Osteocyte (in vitro differentiated cells): ENCODE data around the gene FADS1. TPM values are rescaled to one million over a fixed set of nuclear protein-coding genes. Genes with fewer than 3 reads are reported as not detected.

Source experiments
- DNase-seq: peaks from one replicate; pipeline ENCODE4 v3.0.0; 2021; ENCODE audit warnings: mixed read lengths; ENCODE audit not compliant: unreplicated experiment; ENCODE audit errors: extremely low spot score
- H3K27ac Mint-ChIP-seq: one replicate; pipeline ENCODE4 v1.8.0; 2021; ENCODE audit warnings: mild to moderate bottlenecking, mixed read lengths; ENCODE audit not compliant: unreplicated experiment
- H3K27me3 Mint-ChIP-seq: one replicate; pipeline ENCODE4 v1.8.0; 2021; ENCODE audit warnings: mixed read lengths; ENCODE audit not compliant: unreplicated experiment
- H3K36me3 Mint-ChIP-seq: one replicate; pipeline ENCODE4 v1.8.0; 2021; ENCODE audit warnings: mixed read lengths; ENCODE audit not compliant: unreplicated experiment
- H3K4me1 Mint-ChIP-seq: one replicate; pipeline ENCODE4 v1.8.0; 2021; ENCODE audit warnings: mixed read lengths; ENCODE audit not compliant: unreplicated experiment
- H3K4me3 Mint-ChIP-seq: one replicate; pipeline ENCODE4 v1.8.0; 2021; ENCODE audit warnings: mild to moderate bottlenecking, moderate library complexity, mixed read lengths; ENCODE audit not compliant: unreplicated experiment
- H3K9me3 Mint-ChIP-seq: one replicate; pipeline ENCODE4 v1.8.0; 2021; ENCODE audit warnings: mixed read lengths; ENCODE audit not compliant: unreplicated experiment
- CTCF ChIP-seq: fragments of 200-600 bp; sonication (generic); IDR thresholded peaks from 2 replicates; pipeline ENCODE4 v1.5.0; 2021; ENCODE audit warnings: antibody characterized with exemption, mild to moderate bottlenecking, moderate library complexity
- total RNA-seq: library from RNA; stranded (reverse); gene quantifications from 2 replicates; pipeline ENCODE4 v1.2.1, GENCODE V29; 2021

Gene FADS1
- total RNA-seq, 1 donor from 2014 or later = 76.0 TPM

- Mint-ChIP-seq H3K9me3 (no peaks in the 10 kb centered on the region), H3K27me3 (no peaks in the 10 kb centered on the region), H3K27ac (peak overlapping the region; percentile 84), H3K4me1 (peaks cover 37% of the 10 kb centered on the region), H3K36me3 (peaks cover 1% of the 10 kb centered on the region), H3K4me3 (peak overlapping the region; percentile 91)
- no peak for DNase-seq
- no peak for TF ChIP-seq CTCF
Observed at GRCh38 chr11:61826930-61827570, 10.2 kb upstream of the FADS1 start.

GRCh38 chr11:61820174-61820573 is 3.4 kb upstream of the FADS1 start:
- Mint-ChIP-seq H3K27ac (no peak overlapping the region), H3K27me3 (no peaks in the 10 kb centered on the region), H3K4me3 (no peak overlapping the region), H3K4me1 (peaks cover 9% of the 10 kb centered on the region), H3K36me3 (no peaks in the 10 kb centered on the region), H3K9me3 (no peaks in the 10 kb centered on the region)
- no peak for DNase-seq
- TF ChIP-seq CTCF = no peak

- H3K4me1 Mint-ChIP-seq = peaks cover 21% of the 10 kb centered on the region
- H3K36me3 Mint-ChIP-seq = no peaks in the 10 kb centered on the region
- peak overlapping the region; percentile 96 for H3K4me3 Mint-ChIP-seq
- peak overlapping the region; percentile 87 for H3K27ac Mint-ChIP-seq
- no peak for DNase-seq
- no peaks in the 10 kb centered on the region for H3K9me3 Mint-ChIP-seq
- no peaks in the 10 kb centered on the region for H3K27me3 Mint-ChIP-seq
- TF ChIP-seq CTCF = no peak
Observed at GRCh38 chr11:61817471-61818202, 834 bp upstream of the FADS1 start.

- H3K27me3 Mint-ChIP-seq = no peaks in the 10 kb centered on the region
- peak overlapping the region; percentile 96 for H3K4me3 Mint-ChIP-seq
- no peak for TF ChIP-seq CTCF
- H3K4me1 Mint-ChIP-seq = peaks cover 21% of the 10 kb centered on the region
- H3K27ac Mint-ChIP-seq = peak overlapping the region; percentile 99
- H3K36me3 Mint-ChIP-seq = peaks cover 4% of the 10 kb centered on the region
- no peaks in the 10 kb centered on the region for H3K9me3 Mint-ChIP-seq
- DNase-seq = no peak
Observed at GRCh38 chr11:61815790-61816735, 740 bp downstream of the FADS1 start.
